NCI-H82 (cell line): ENCODE results near the gene PHF20.
"Not testable (repeated sequence)": the region's sequence is repeated elsewhere in the genome, so short reads cannot be mapped to it uniquely, and the experiment has no call there.

Source experiments
- DNase-seq: peaks from one replicate; lab custom pipeline; 2025; lab: John Stamatoyannopoulos, UW

The PHF20 gene

GRCh38 chr20:35839904-35840303 lies 68.1 kb downstream of the PHF20 start:
- DNase-seq: no peak

GRCh38 chr20:35840421-35840820 lies 68.6 kb downstream of the PHF20 start:
- DNase-seq: no peak

GRCh38 chr20:35842361-35842760 lies 70.5 kb downstream of the PHF20 start:
- DNase-seq: no peak

- not testable (repeated sequence) for DNase-seq
These were observed 72.1 kb downstream of the PHF20 start for GRCh38 chr20:35843894-35844293.

GRCh38 chr20:35845561-35845960 lies 73.7 kb downstream of the PHF20 start:
- DNase-seq: no peak

- peak; percentile 82 for DNase-seq
These were observed 77.9 kb downstream of the PHF20 start for GRCh38 chr20:35849706-35850105.

GRCh38 chr20:35851659-35852058 lies 79.8 kb downstream of the PHF20 start:
- DNase-seq: not testable (repeated sequence)

- peak; percentile 35 for DNase-seq
These were observed 83.0 kb downstream of the PHF20 start for GRCh38 chr20:35854713-35855348.

GRCh38 chr20:35855641-35856040 lies 83.8 kb downstream of the PHF20 start:
- DNase-seq: not testable (repeated sequence)

GRCh38 chr20:35856866-35857265 lies 85.1 kb downstream of the PHF20 start:
- DNase-seq: peak; percentile 62

GRCh38 chr20:35866418-35867202 lies 94.8 kb downstream of the PHF20 start:
- DNase-seq: no peak

- no peak for DNase-seq
These were observed 98.9 kb downstream of the PHF20 start for GRCh38 chr20:35870541-35871258.

GRCh38 chr20:35871259-35871771 lies 99.5 kb downstream of the PHF20 start:
- DNase-seq: no peak

GRCh38 chr20:35876033-35876320 lies 104.2 kb downstream of the PHF20 start:
- no peak for DNase-seq

- DNase-seq: no peak
These were observed 105.8 kb downstream of the PHF20 start for GRCh38 chr20:35877611-35878010.

- no peak for DNase-seq
These were observed 106.4 kb downstream of the PHF20 start for GRCh38 chr20:35878113-35878625.

- no peak for DNase-seq
These were observed 109.9 kb downstream of the PHF20 start for GRCh38 chr20:35881676-35882075.

- not testable (repeated sequence) for DNase-seq
These were observed 110.8 kb downstream of the PHF20 start for GRCh38 chr20:35882427-35883161.

GRCh38 chr20:35883336-35883777 lies 111.5 kb downstream of the PHF20 start:
- DNase-seq: no peak

- DNase-seq: peak; percentile 90
These were observed 112.1 kb downstream of the PHF20 start for GRCh38 chr20:35883778-35884540.

GRCh38 chr20:35884541-35884865 lies 112.7 kb downstream of the PHF20 start:
- no peak for DNase-seq
